Fibroblast of lung (primary cell): ENCODE data around the gene SIAH2. TPM values are rescaled to one million over a fixed set of nuclear protein-coding genes. Genes with fewer than 3 reads are reported as not detected.

Experiments
- DNase-seq, 2 donors: peaks; one replicate each; pipeline versions ENCODE4 v3.0.0 to v3.0.0-alpha.2; 2010; ENCODE audit warnings: low read depth in 2 of 2
- H2AFZ ChIP-seq: 2 replicates; pipeline ENCODE4 v1.5.1; 2012; ENCODE audit warnings: low read length, control low read depth, inconsistent platforms
- H3K27ac ChIP-seq: 2 replicates; pipeline ENCODE4 v1.5.1; 2011; ENCODE audit warnings: low read length, control low read depth; ENCODE audit not compliant: insufficient read depth
- H3K27me3 ChIP-seq: 2 replicates; pipeline ENCODE4 v1.5.1; 2011; ENCODE audit warnings: mild to moderate bottlenecking, low read length; ENCODE audit not compliant: control insufficient read depth, insufficient read depth
- H3K36me3 ChIP-seq: 2 replicates; pipeline ENCODE4 v1.5.1; 2011; ENCODE audit warnings: low read length; ENCODE audit not compliant: control insufficient read depth, insufficient read depth
- H3K4me1 ChIP-seq: 2 replicates; pipeline ENCODE4 v1.5.1; 2011; ENCODE audit warnings: low read length; ENCODE audit not compliant: control insufficient read depth, insufficient read depth; ENCODE audit errors: extremely low read depth
- H3K4me2 ChIP-seq: 2 replicates; pipeline ENCODE4 v1.5.1; 2011; ENCODE audit warnings: low read length, control low read depth; ENCODE audit not compliant: insufficient read depth; ENCODE audit errors: extremely low read depth
- H3K4me3 ChIP-seq, 4 experiments: fragments of 200-600 bp in 1 of 4; sonication (generic) in 1 of 4; replicated peaks in 1 of 4; 2 replicates each; pipeline ENCODE4 v1.5.1; 2011 to 2016; ENCODE audit warnings: low read length in 4 of 4, low read depth in 3 of 4, mild to moderate bottlenecking in 3 of 4, control low read depth in 2 of 4, inconsistent platforms in 1 of 4, mixed read lengths in 1 of 4; ENCODE audit not compliant: insufficient read depth in 1 of 4; ENCODE audit errors: control extremely low read depth in 1 of 4
- H3K79me2 ChIP-seq: 2 replicates; pipeline ENCODE4 v1.5.1; 2012; ENCODE audit warnings: mild to moderate bottlenecking, low read length, inconsistent platforms; ENCODE audit not compliant: control insufficient read depth, insufficient read depth
- H3K9ac ChIP-seq: 2 replicates; pipeline ENCODE4 v1.5.1; 2011; ENCODE audit warnings: mild to moderate bottlenecking, low read length, control low read depth; ENCODE audit not compliant: insufficient read depth
- H3K9me3 ChIP-seq: 2 replicates; pipeline ENCODE4 v1.5.1; 2012; ENCODE audit warnings: low read depth, low read length; ENCODE audit not compliant: control insufficient read depth, insufficient read depth
- H4K20me1 ChIP-seq: 2 replicates; pipeline ENCODE4 v1.5.1; 2011; ENCODE audit warnings: low read length; ENCODE audit not compliant: control insufficient read depth, insufficient read depth; ENCODE audit errors: extremely low read depth
- CTCF ChIP-seq, 2 donors: IDR thresholded peaks in 1 of 2; conservative IDR thresholded peaks in 1 of 2; 1 replicate in 1 of 2; 2 replicates in 1 of 2; pipeline ENCODE4 v1.5.1; 2011 to 2012; ENCODE audit warnings: low read length in 2 of 2, control low read depth in 1 of 2, inconsistent platforms in 1 of 2, low read depth in 1 of 2, mild to moderate bottlenecking in 1 of 2
- EZH2 ChIP-seq: IDR thresholded peaks from 2 replicates; pipeline ENCODE4 v1.5.1; 2012; ENCODE audit warnings: low read length, control low read depth, mild to moderate bottlenecking; ENCODE audit errors: missing control alignments
- polyA plus RNA-seq, 2 donors: library from polyadenylated mRNA; depleted of rRNA in 1 of 2; stranded (reverse) in 1 of 2; unstranded in 1 of 2; fragments of >200 nt; gene quantifications; 2 replicates each; pipeline ENCODE4 v1.2.1, GENCODE V29; 2011 to 2012; ENCODE audit warnings: missing spikeins in 1 of 2
- total RNA-seq: library from RNA; depleted of rRNA; stranded (reverse); fragments of >200 nt; gene quantifications from 2 replicates; pipeline ENCODE4 v1.2.1, GENCODE V29; 2014

Gene SIAH2
- total and polyA plus RNA-seq, 2 donors (not counting 1 experiment from before 2014, with no cell fraction given): 28.9 to 29.7 TPM

GRCh38 chr3:150771600-150771999 is 8.6 kb upstream of the SIAH2 start:
- no peaks in the 10 kb centered on the region for H3K4me1 ChIP-seq
- no peaks in the 10 kb centered on the region for H3K79me2 ChIP-seq
- H3K4me3 ChIP-seq: no peak overlapping the region
- H3K27ac ChIP-seq: no peak overlapping the region
- no peak overlapping the region for H2AFZ ChIP-seq
- H3K9ac ChIP-seq: no peak overlapping the region
- TF ChIP-seq EZH2: no peak
- TF ChIP-seq CTCF (conservative IDR thresholded peaks at IDR 0.05 in 1 of 2, IDR thresholded peaks at IDR 0.05 in 1 of 2; ENCODE audit: low read depth in 1 of 2, low read length in 2 of 2): no peak
- no peak overlapping the region for H3K4me2 ChIP-seq
- no peaks in the 10 kb centered on the region for H4K20me1 ChIP-seq
- no peaks in the 10 kb centered on the region for H3K9me3 ChIP-seq
- no peaks in the 10 kb centered on the region for H3K27me3 ChIP-seq
- DNase-seq: no peak
- no peaks in the 10 kb centered on the region for H3K36me3 ChIP-seq

- no peak for DNase-seq
- Histone ChIP-seq H3K4me3 (no peak overlapping the region), H3K36me3 (no peaks in the 10 kb centered on the region), H3K4me2 (no peak overlapping the region), H2AFZ (no peak overlapping the region), H4K20me1 (no peaks in the 10 kb centered on the region), H3K4me1 (peaks cover 5% of the 10 kb centered on the region), H3K9ac (no peak overlapping the region), H3K9me3 (no peaks in the 10 kb centered on the region), H3K79me2 (no peaks in the 10 kb centered on the region), H3K27ac (no peak overlapping the region), H3K27me3 (no peaks in the 10 kb centered on the region)
- no peak for TF ChIP-seq CTCF (conservative IDR thresholded peaks at IDR 0.05 in 1 of 2, IDR thresholded peaks at IDR 0.05 in 1 of 2; ENCODE audit: low read depth in 1 of 2, low read length in 2 of 2)
- no peak for TF ChIP-seq EZH2
Measured at GRCh38 chr3:150770681-150771080, 7.7 kb upstream of the SIAH2 start.

- no peak overlapping the region for H3K9ac ChIP-seq
- TF ChIP-seq CTCF (conservative IDR thresholded peaks at IDR 0.05 in 1 of 2, IDR thresholded peaks at IDR 0.05 in 1 of 2; ENCODE audit: low read depth in 1 of 2, low read length in 2 of 2) (no peak), EZH2 (no peak)
- H4K20me1 ChIP-seq: no peaks in the 10 kb centered on the region
- H3K4me2 ChIP-seq: no peak overlapping the region
- no peaks in the 10 kb centered on the region for H3K27me3 ChIP-seq
- H3K36me3 ChIP-seq: no peaks in the 10 kb centered on the region
- no peaks in the 10 kb centered on the region for H3K9me3 ChIP-seq
- no peak overlapping the region for H2AFZ ChIP-seq
- no peak overlapping the region for H3K4me3 ChIP-seq
- H3K79me2 ChIP-seq: peaks cover 9% of the 10 kb centered on the region
- no peak overlapping the region for H3K27ac ChIP-seq
- peaks cover 5% of the 10 kb centered on the region for H3K4me1 ChIP-seq
- no peak for DNase-seq
Measured at GRCh38 chr3:150766742-150767141, 3.8 kb upstream of the SIAH2 start.
